K562 (cell line): Measurements from ENCODE around the gene ST6GALNAC2. TPM values are rescaled to one million over a fixed set of nuclear protein-coding genes. Genes with fewer than 3 reads are reported as not detected.
A peak's percentile ranks its signal among the peaks of the same experiment; 100 is the strongest.

Source experiments
- ARHGAP35 ChIP-seq: fragments of 450-650 bp; IDR thresholded peaks from 2 replicates; pipeline ENCODE4 v1.6.1; 2018; ENCODE audit not compliant: partially characterized antibody
- ATF1 ChIP-seq, 2 experiments: fragments of 450-650 bp in 1 of 2; IDR thresholded peaks; 2 replicates each; pipeline ENCODE4 v1.6.1; 2016; ENCODE audit warnings: missing compliant biosample characterization in 1 of 2, missing genetic modification characterization in 1 of 2
- ATF7 ChIP-seq: fragments of 450-650 bp; IDR thresholded peaks from 2 replicates; pipeline ENCODE4 v1.7.1; 2014; ENCODE audit warnings: mild to moderate bottlenecking, moderate library complexity
- CBX1 ChIP-seq: sonication (generic); IDR thresholded peaks from 2 replicates; pipeline ENCODE4 v1.6.1; 2016; ENCODE audit warnings: antibody characterized with exemption, low read depth, mild to moderate bottlenecking
- CC2D1A ChIP-seq: fragments of 450-650 bp; IDR thresholded peaks from 2 replicates; pipeline ENCODE4 v1.6.1; 2017; ENCODE audit warnings: mild to moderate bottlenecking
- CCAR2 ChIP-seq: fragments of 200-400 bp; formaldehyde crosslinking; IDR thresholded peaks from 2 replicates; pipeline ENCODE4 v1.6.1; 2017; ENCODE audit warnings: mild to moderate bottlenecking, low read depth, low read length
- CCNT2 ChIP-seq: IDR thresholded peaks from 2 replicates; pipeline ENCODE4 v1.6.1; 2011; ENCODE audit warnings: borderline replicate concordance, low read depth, mild to moderate bottlenecking, moderate library complexity, mixed read lengths, low read length; ENCODE audit not compliant: insufficient read length; ENCODE audit errors: extremely low read depth
- CREBBP ChIP-seq: IDR thresholded peaks from one replicate; pipeline ENCODE4 v1.6.1; 2012; ENCODE audit warnings: low read depth, mild to moderate bottlenecking, control low read depth, inconsistent platforms, low read length
- DPF2 ChIP-seq: fragments of 450-650 bp; IDR thresholded peaks from 2 replicates; pipeline ENCODE4 v1.6.1; 2016
- GATAD2A ChIP-seq: fragments of 450-650 bp; IDR thresholded peaks from 2 replicates; pipeline ENCODE4 v1.6.1; 2017
- JUN ChIP-seq, 2 experiments: sonication (generic) in 1 of 2; formaldehyde crosslinking in 1 of 2; IDR thresholded peaks; 2 replicates each; pipeline versions ENCODE4 v1.6.1 to v1.8.0; 2012 to 2022; ENCODE audit warnings: borderline replicate concordance in 2 of 2, mild to moderate bottlenecking in 2 of 2, improper control_type of control experiment in 1 of 2, low read depth in 1 of 2, low read length in 1 of 2, missing genetic modification reagents in 1 of 2
- KDM5B ChIP-seq: fragments of 200-600 bp; sonication (generic); IDR thresholded peaks from 2 replicates; pipeline ENCODE4 v1.6.1; 2012; ENCODE audit warnings: low read depth, mild to moderate bottlenecking, moderate library complexity, low read length, control low read depth, inconsistent platforms; ENCODE audit not compliant: insufficient replicate concordance
- MED1 ChIP-seq: sonication (generic); formaldehyde crosslinking; IDR thresholded peaks from 2 replicates; pipeline ENCODE4 v1.8.1; 2023; ENCODE audit warnings: missing genetic modification reagents, borderline replicate concordance
- PHF21A ChIP-seq: fragments of 450-650 bp; IDR thresholded peaks from 2 replicates; pipeline ENCODE4 v1.6.1; 2017; ENCODE audit warnings: low read depth, borderline replicate concordance
- SAP30 ChIP-seq: fragments of 200-600 bp; sonication (generic); IDR thresholded peaks from 2 replicates; pipeline ENCODE4 v1.6.1; 2012; ENCODE audit warnings: borderline replicate concordance, low read depth, mild to moderate bottlenecking, moderate library complexity, low read length, control low read depth, inconsistent platforms; ENCODE audit not compliant: insufficient read depth, poor library complexity, severe bottlenecking
- SRSF7 ChIP-seq: fragments of 200-400 bp; formaldehyde crosslinking; optimal IDR thresholded peaks from 2 replicates; pipeline ENCODE3; 2017; ENCODE audit warnings: mild to moderate bottlenecking, low read depth, low read length
- TOE1 ChIP-seq, 2 experiments: fragments of 450-650 bp in 1 of 2; sonication (generic) in 1 of 2; formaldehyde crosslinking in 1 of 2; IDR thresholded peaks; 2 replicates each; pipeline versions ENCODE4 v1.7.1 to v1.8.0; 2016 to 2022; ENCODE audit warnings: borderline replicate concordance in 2 of 2, mild to moderate bottlenecking in 2 of 2, antibody characterized with exemption in 1 of 2, inconsistent platforms in 1 of 2, low read depth in 1 of 2, missing genetic modification reagents in 1 of 2, moderate library complexity in 1 of 2
- XRCC3 ChIP-seq: fragments of 450-650 bp; IDR thresholded peaks from 2 replicates; pipeline ENCODE4 v1.6.1; 2017; ENCODE audit warnings: mild to moderate bottlenecking, moderate library complexity
- ZNF695 ChIP-seq: fragments of 450-650 bp; formaldehyde crosslinking; IDR thresholded peaks from 2 replicates; pipeline ENCODE4 v1.4.0; 2020; ENCODE audit warnings: mild to moderate bottlenecking, moderate library complexity
- ZNF780A ChIP-seq: fragments of 250-450 bp; sonication (Bioruptor Pico); IDR thresholded peaks from 2 replicates; pipeline ENCODE4 v1.5.0; 2021; ENCODE audit warnings: mild to moderate bottlenecking
- polyA plus RNA-seq, 8 experiments: library from polyadenylated mRNA; depleted of rRNA in 4 of 8; stranded (reverse) in 5 of 8; unstranded in 3 of 8; fragments of >200 nt; fragmentation: Nextera tagmentation in 2 of 8; fragmentation: Illumina TruSeq in 1 of 8; extraction: Ambion mirVana in 2 of 8; extraction: Trizol in 1 of 8; gene quantifications; 2 replicates each; pipeline versions ENCODE4 v1.2.1 to v1.2.3, GENCODE V29; 2011 to 2014; ENCODE audit warnings: inconsistent platforms in 1 of 8, missing spikeins in 1 of 8
- total RNA-seq, 7 experiments: library from RNA; depleted of rRNA in 6 of 7; stranded (reverse); fragments of >200 nt in 6 of 7; fragmentation: Illumina TruSeq in 2 of 7; extraction: Trizol in 2 of 7; gene quantifications; 2 replicates each; pipeline versions ENCODE4 v1.2.1 to v1.2.3, GENCODE V29; 2011 to 2021; ENCODE audit warnings: low replicate concordance in 1 of 7
- TF ChIP-seq, protein P1 (sequence below): fragments of 250-450 bp; sonication (Bioruptor Pico); IDR thresholded peaks from 2 replicates; pipeline ENCODE4 v1.4.0; 2020; ENCODE audit warnings: borderline replicate concordance
- TF ChIP-seq, protein P2 (sequence below): fragments of 250-450 bp; sonication (Bioruptor Pico); IDR thresholded peaks from 2 replicates; pipeline ENCODE4 v1.8.0; 2022; ENCODE audit warnings: inconsistent platforms, mild to moderate bottlenecking, moderate library complexity, borderline replicate concordance
- TF ChIP-seq, protein P3 (sequence below): conservative IDR thresholded peaks from 2 replicates; pipeline ENCODE4 v1.6.1; 2011; ENCODE audit warnings: low read depth, mild to moderate bottlenecking, low read length; ENCODE audit not compliant: control insufficient read depth

Gene ST6GALNAC2
- total and polyA plus RNA-seq, 9 of the 15 experiments (the other 6 are each of a cell fraction or from before 2014, with no cell fraction given), result 0.18 TPM; not detected in 8

DNA sequence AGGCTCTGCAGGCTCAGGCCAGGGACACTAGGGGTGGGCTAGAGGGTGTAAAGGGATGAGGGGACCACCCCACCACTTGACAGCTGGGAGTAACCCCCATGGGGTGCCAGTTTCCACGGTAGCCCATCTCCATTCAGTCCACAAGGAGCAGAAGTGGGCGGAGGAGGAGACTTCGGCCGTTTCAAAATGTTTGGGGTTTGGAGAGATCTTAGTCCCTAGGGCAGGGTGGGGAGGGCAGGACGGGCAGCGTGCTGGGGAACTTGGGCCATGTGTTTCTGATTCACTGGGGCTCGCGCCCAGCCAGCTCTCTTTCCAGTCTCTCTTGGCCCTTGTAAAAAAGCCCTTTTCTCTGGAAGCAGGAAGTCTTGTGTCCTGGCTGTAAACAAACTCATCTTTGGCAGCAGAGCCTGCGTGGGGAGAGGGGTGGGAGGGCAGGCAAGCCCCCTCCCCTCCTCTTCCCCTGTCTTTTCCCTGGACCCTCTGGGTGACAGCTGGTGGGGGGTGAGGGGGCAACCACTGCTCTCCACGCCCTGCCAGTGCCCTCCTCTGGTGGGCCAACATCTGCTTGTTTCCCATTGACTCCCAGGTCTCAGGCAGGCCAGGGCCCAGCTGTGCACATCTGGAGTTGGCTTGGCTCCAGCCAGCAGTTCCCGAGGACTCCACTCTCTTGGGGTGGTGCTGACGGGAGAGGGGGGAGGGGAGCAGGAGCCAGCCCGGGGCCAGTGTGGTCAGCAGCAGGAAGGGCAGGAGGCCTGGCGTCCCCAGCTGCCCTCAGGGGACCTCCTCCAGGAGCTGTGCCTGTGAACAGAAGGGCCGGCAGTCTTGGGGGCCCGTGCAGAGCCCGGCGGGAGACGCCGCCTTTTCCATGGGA, 56.2 kb downstream of the ST6GALNAC2 start (continued):
- TF ChIP-seq JUN (IDR thresholded peaks at IDR 0.05; ENCODE audit: borderline replicate concordance, low read depth, low read length) (no peak), JUN (CRISPR knock-in tag; IDR thresholded peaks at IDR 0.05; ENCODE audit: borderline replicate concordance) (no peak), SRSF7 (no peak), PHF21A (no peak), MED1 (CRISPR knock-in tag) (no peak), CREBBP (no peak), GATAD2A (peak; percentile 26; the same call in 1 of the 2 replicates), TOE1 (IDR thresholded peaks at IDR 0.05; ENCODE audit: borderline replicate concordance) (no peak), TOE1 (CRISPR knock-in tag; IDR thresholded peaks at IDR 0.05; ENCODE audit: borderline replicate concordance, low read depth) (no peak), CC2D1A (no peak), ARHGAP35 (no peak), CBX1 (no peak), CCAR2 (no peak), ZNF780A (CRISPR knock-in tag) (no peak), KDM5B (peak; percentile 39), ATF7 (peak; percentile 23; the same call in 1 of the 2 replicates), ZNF695 (CRISPR knock-in tag) (no peak), DPF2 (0 out of 2 replicates have a peak, but pooled peaks have one; percentile 45), XRCC3 (no peak), SAP30 (no peak), CCNT2 (peak; percentile 33), ATF1 (CRISPR knock-in tag; IDR thresholded peaks at IDR 0.05) (no peak), ATF1 (tag; IDR thresholded peaks at IDR 0.05) (no peak; the same call in 1 of the 2 replicates)
- TF ChIP-seq, protein P1, sequence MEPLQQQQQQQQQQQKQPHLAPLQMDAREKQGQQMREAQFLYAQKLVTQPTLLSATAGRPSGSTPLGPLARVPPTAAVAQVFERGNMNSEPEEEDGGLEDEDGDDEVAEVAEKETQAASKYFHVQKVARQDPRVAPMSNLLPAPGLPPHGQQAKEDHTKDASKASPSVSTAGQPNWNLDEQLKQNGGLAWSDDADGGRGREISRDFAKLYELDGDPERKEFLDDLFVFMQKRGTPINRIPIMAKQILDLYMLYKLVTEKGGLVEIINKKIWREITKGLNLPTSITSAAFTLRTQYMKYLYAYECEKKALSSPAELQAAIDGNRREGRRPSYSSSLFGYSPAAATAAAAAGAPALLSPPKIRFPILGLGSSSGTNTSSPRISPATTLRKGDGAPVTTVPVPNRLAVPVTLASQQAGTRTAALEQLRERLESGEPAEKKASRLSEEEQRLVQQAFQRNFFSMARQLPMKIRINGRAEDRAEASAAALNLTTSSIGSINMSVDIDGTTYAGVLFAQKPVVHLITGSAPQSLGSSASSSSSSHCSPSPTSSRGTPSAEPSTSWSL (CRISPR knock-in tag), result no peak
- TF ChIP-seq, protein P2, sequence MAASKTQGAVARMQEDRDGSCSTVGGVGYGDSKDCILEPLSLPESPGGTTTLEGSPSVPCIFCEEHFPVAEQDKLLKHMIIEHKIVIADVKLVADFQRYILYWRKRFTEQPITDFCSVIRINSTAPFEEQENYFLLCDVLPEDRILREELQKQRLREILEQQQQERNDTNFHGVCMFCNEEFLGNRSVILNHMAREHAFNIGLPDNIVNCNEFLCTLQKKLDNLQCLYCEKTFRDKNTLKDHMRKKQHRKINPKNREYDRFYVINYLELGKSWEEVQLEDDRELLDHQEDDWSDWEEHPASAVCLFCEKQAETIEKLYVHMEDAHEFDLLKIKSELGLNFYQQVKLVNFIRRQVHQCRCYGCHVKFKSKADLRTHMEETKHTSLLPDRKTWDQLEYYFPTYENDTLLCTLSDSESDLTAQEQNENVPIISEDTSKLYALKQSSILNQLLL (CRISPR knock-in tag), result no peak
- TF ChIP-seq, protein P3, sequence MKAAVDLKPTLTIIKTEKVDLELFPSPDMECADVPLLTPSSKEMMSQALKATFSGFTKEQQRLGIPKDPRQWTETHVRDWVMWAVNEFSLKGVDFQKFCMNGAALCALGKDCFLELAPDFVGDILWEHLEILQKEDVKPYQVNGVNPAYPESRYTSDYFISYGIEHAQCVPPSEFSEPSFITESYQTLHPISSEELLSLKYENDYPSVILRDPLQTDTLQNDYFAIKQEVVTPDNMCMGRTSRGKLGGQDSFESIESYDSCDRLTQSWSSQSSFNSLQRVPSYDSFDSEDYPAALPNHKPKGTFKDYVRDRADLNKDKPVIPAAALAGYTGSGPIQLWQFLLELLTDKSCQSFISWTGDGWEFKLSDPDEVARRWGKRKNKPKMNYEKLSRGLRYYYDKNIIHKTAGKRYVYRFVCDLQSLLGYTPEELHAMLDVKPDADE, result no peak
